ENCODE measurements around the gene SHMT1. TPM values are rescaled to one million over a fixed set of nuclear protein-coding genes. Genes with fewer than 3 reads are reported as not detected.
"Not testable (repeated sequence)": the region's sequence is repeated elsewhere in the genome, so short reads cannot be mapped to it uniquely, and the experiment has no call there.

SHMT1 gene
- total RNA-seq, 2 experiments from 2014 or later: 46.7 to 51.0 TPM

DNA sequence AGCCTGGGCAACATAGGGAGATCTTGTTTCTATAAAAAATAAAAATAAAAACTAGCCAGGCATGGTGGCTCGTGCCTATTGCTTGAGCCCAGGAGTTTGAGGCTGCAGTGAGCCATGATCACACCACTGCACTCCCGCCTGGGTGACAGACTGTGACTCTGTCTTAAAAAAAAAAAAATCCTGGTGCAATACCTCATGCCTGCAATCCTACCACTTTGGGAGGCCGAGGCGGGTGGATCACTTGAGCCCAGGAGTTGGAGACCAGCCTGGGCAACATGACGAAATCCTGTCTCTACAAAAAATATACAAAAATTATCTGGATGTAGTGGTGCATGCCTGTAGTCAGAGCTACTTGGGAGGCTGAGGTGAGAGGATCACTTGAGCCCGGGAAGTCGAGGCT is 20.9 kb upstream of the SHMT1 start:
- DNase-seq; H3K4me1 Mint-ChIP-seq (ENCODE audit: low read depth); H3K9me3 Mint-ChIP-seq; H3K36me3 Mint-ChIP-seq (ENCODE audit: low read depth); CTCF ChIA-PET; H3K4me3 Mint-ChIP-seq; H3K27ac Mint-ChIP-seq; intact Hi-C loops (cut with micrococcal nuclease): not testable (repeated sequence)
- H3K27me3 Mint-ChIP-seq (ENCODE audit: low read depth): peaks cover 11% of the 10 kb centered on the region

DNA sequence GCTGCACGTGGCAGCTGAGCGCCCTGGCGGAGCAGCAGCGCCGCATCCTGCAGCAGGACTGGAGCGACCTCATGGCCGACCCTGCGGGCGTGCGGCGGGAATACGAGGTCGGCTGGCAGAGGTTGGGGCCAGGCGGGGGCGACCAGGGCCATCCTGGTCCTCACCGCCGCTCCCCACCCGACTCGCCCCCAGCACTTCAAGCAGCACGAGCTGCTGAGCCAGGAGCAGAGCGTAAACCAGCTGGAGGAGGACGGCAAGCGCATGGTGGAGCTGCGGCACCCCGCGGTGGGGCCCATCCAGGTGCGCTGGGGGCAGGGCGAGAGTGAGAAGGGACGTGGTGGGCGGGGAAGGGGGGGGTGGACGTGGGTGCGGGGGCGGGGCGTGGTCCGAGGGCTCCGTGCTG is 19.7 kb upstream of the SHMT1 start:
- H3K27ac Mint-ChIP-seq; H3K36me3 Mint-ChIP-seq (ENCODE audit: low read depth); H3K9me3 Mint-ChIP-seq; intact Hi-C loops (cut with micrococcal nuclease); H3K4me1 Mint-ChIP-seq (ENCODE audit: low read depth); H3K4me3 Mint-ChIP-seq: not testable (repeated sequence)
- DNase-seq: peak; percentile 34
- CTCF ChIA-PET: interaction anchor here (0.6 to 0.8 kb wide), 2 partner anchors 12 to 34 kb away, joined by 3 to 4 read pairs; no protein-coding TSS in a partner anchor
- peaks cover 11% of the 10 kb centered on the region for H3K27me3 Mint-ChIP-seq (ENCODE audit: low read depth)

DNA sequence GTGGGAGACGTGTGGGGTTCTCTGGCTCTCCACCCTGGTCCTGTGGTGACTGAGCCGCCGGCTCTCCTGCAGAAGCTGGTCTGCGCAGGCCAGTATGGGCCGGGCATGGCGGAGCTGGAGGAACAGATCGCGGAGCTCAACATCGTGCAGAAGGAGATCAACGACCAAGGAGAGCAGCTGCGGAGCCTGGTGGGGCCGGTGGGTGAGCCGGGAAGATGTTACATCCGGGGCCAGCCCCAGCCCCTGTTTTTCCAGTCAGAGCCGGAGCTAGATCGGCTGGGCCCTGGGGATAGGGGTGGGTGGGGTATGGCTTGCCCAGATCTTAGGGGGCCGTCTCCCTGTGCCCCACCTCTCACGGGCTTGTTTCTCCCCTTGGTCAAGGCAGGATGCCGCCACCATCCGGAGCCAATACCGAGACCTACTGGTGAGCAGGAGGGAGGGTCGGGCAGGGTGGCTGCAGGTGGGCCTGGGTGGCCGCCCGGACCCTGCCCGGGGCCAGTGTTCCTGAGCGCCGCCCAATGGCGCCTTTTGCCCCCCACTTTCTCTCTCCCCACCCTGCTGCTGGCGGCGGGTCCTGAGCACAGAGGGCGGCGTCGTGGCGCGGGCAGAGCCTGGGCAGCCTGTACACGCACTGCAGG is 19.2 kb upstream of the SHMT1 start:
- Mint-ChIP-seq H3K9me3 (no peaks in the 10 kb centered on the region), H3K36me3 (ENCODE audit: low read depth) (peaks cover 2% of the 10 kb centered on the region), H3K27me3 (ENCODE audit: low read depth) (peaks cover 11% of the 10 kb centered on the region), H3K4me3 (no peak overlapping the region), H3K27ac (no peak overlapping the region), H3K4me1 (ENCODE audit: low read depth) (peaks cover 4% of the 10 kb centered on the region)
- DNase-seq: no peak
- intact Hi-C loops (cut with micrococcal nuclease): no loop called here
- CTCF ChIA-PET: no interaction called here

DNA sequence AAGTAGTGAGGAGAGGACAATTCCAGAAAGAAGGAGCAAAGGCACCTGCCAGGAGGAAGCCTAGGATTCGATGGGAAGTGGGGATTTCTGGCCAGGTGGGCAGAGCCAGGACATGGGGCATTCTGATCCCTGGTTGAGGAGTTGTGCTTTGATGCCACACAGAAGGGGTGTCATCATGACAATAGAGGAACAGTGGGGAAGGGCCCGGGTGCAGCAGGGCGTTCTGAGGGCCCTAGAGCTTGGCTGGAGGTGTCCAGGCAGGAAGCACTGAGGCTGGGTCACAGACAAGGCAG is 18.5 kb upstream of the SHMT1 start:
- CTCF ChIA-PET: no interaction called here
- no peak overlapping the region for H3K4me3 Mint-ChIP-seq

DNA sequence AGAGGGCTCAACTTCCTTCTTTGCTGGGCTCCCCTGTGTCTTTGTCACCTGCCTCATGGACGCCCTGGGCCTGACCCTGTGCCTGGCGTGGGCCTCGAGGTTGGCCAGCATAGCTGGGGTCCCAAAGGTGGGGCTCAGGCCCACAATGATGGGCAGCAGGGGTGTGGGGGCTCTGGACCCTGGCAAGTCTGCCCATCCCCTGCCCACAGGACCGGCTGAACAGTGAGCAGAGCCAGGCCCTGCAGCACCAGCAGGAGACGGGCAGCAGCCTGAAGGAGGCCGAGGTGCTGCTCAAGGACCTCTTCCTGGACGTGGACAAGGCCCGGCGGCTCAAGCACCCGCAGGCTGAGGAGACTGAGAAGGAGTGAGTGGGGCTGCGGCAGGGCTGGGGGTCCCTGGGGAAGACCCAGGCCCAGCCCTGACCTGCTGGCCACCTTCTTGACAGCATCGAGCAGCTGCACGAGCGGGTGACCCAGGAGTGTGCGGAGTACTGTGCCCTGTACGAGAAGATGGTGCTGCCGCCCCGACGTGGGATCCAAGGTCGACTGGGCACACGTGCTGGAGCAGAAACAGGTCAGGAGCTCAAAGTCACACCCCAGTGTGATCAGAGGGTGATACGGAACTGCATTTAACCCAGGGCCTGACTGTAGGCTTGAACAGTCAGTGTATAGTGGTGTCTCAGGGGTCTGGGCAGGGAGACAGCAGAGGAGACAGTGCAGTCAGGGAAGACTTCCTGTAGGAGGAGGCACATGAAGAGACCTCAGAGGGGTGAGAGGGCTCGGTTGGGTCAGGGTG is 18.0 kb upstream of the SHMT1 start:
- no peak for DNase-seq

More for the DNA sequence above, 18.5 kb upstream of the SHMT1 start:
- H3K27me3 Mint-ChIP-seq (ENCODE audit: low read depth): peaks cover 11% of the 10 kb centered on the region
- peaks cover 4% of the 10 kb centered on the region for H3K4me1 Mint-ChIP-seq (ENCODE audit: low read depth)
- peaks cover 2% of the 10 kb centered on the region for H3K36me3 Mint-ChIP-seq (ENCODE audit: low read depth)
- intact Hi-C loops (cut with micrococcal nuclease): no loop called here
- no peaks in the 10 kb centered on the region for H3K9me3 Mint-ChIP-seq
- H3K27ac Mint-ChIP-seq: no peak overlapping the region
- no peak for DNase-seq

DNA sequence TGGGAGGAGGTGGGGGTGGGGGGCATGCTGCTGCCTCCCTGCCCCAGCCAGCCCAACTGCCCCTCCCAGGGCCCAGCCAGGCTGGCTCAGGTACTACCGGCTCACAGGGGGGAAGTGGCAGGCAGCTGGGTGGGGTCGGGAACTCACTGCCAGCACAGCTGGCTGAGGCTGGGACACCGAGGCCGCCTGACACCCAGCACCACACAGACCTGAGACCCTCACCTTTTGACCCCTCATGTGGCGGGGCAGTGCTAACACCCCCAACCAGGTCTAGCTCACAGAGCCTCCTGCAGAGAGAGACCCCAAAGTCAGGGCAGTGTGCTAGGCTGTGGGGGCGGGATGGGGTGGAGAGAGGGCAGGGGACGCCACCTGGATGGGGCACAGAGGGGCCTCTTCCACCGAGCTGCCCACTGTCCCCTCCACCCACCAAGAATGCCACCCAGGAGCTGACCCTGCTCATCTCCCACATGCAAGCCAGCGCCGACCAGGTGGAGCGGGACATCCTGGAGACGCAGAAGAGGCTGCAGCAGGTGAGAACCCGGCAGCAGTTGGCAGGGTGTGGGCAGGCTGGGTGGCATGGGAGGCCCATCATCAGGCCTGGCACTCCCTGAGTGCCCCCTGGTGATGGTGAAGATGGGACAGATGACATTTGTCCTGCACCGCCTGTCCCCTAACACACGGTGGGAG is 17.3 kb upstream of the SHMT1 start:
- H3K4me3 Mint-ChIP-seq: no peak overlapping the region
- intact Hi-C loops (cut with micrococcal nuclease): no loop called here
- peaks cover 11% of the 10 kb centered on the region for H3K27me3 Mint-ChIP-seq (ENCODE audit: low read depth)
- peaks cover 2% of the 10 kb centered on the region for H3K36me3 Mint-ChIP-seq (ENCODE audit: low read depth)
- peaks cover 4% of the 10 kb centered on the region for H3K4me1 Mint-ChIP-seq (ENCODE audit: low read depth)
- CTCF ChIA-PET: no interaction called here
- no peak for DNase-seq
- H3K9me3 Mint-ChIP-seq: no peaks in the 10 kb centered on the region
- no peak overlapping the region for H3K27ac Mint-ChIP-seq

More for the DNA sequence above, 18.0 kb upstream of the SHMT1 start:
- intact Hi-C loops (cut with micrococcal nuclease): no loop called here
- peaks cover 4% of the 10 kb centered on the region for H3K4me1 Mint-ChIP-seq (ENCODE audit: low read depth)
- peaks cover 11% of the 10 kb centered on the region for H3K27me3 Mint-ChIP-seq (ENCODE audit: low read depth)
- CTCF ChIA-PET: no interaction called here
- H3K36me3 Mint-ChIP-seq (ENCODE audit: low read depth): peaks cover 2% of the 10 kb centered on the region
- H3K4me3 Mint-ChIP-seq: no peak overlapping the region
- H3K9me3 Mint-ChIP-seq: no peaks in the 10 kb centered on the region
- no peak overlapping the region for H3K27ac Mint-ChIP-seq

DNA sequence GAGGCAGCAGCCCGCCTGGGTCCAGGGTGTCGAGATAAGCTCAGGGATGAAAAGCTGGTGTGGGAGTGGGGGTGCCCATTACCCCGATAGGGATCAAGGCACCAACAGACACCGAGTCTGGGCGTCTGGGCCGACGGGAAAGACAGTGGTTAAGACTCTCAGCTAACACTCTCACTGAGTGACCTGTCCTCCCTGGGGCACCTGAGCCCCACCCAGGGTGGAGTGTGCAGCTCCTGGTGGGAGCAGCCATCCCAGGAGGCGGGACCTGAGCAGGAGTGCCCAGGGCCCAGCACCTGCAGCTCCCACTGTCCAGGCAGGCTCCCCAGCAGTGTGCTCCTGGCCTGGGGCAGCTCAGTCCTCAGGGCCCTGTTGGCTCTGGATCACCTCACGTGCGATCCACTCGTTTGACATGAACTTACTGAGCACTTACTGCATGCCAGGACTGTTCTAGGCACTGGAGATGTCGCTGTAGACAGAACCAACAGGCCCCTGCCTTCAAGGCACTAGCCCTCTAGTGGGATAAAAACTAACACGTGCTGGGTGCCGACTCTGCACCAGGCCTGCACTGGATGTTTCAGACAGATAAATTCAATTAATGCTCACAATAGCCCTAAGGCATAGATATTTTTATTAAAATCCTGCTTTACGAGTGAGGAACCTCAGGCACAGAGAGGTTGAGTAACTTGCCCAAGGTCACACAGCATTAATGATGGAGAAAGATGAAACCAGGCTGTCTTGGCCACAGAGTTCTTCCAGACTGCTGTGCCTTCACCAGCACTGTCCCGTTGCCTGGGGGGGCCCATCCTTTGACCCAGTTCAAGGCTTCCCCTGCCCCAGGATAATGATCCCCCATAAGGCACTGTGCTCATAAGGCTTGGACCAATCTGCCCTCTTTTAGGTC is 16.1 kb upstream of the SHMT1 start:
- CTCF ChIA-PET: no interaction called here
- Mint-ChIP-seq H3K27me3 (ENCODE audit: low read depth) (peaks cover 11% of the 10 kb centered on the region), H3K27ac (no peak overlapping the region)

DNA sequence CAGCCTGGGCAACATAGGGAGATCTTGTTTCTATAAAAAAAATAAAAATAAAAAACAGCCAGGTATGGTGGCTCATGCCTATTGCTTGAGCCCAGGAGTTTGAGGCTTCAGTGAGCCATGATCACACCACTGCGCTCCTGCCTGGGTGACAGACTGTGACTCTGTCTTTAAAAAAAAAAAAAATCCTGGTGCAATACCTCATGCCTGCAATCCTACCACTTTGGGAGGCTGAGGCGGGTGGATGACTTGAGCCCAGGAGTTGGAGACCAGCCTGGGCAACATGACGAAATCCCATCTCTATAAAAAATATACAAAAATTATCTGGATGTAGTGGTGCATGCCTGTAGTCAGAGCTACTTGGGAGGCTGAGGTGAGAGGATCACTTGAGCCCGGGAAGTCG is 15.3 kb upstream of the SHMT1 start:
- DNase-seq; H3K27ac Mint-ChIP-seq; H3K4me1 Mint-ChIP-seq (ENCODE audit: low read depth); H3K36me3 Mint-ChIP-seq (ENCODE audit: low read depth); H3K9me3 Mint-ChIP-seq; intact Hi-C loops (cut with micrococcal nuclease); H3K27me3 Mint-ChIP-seq (ENCODE audit: low read depth); H3K4me3 Mint-ChIP-seq; CTCF ChIA-PET: not testable (repeated sequence)

More for the DNA sequence above, 16.1 kb upstream of the SHMT1 start:
- no peak for DNase-seq
- Mint-ChIP-seq H3K4me3 (no peak overlapping the region), H3K4me1 (ENCODE audit: low read depth) (peaks cover 4% of the 10 kb centered on the region), H3K36me3 (ENCODE audit: low read depth) (peaks cover 2% of the 10 kb centered on the region), H3K9me3 (no peaks in the 10 kb centered on the region)
- intact Hi-C loops (cut with micrococcal nuclease): no loop called here

DNA sequence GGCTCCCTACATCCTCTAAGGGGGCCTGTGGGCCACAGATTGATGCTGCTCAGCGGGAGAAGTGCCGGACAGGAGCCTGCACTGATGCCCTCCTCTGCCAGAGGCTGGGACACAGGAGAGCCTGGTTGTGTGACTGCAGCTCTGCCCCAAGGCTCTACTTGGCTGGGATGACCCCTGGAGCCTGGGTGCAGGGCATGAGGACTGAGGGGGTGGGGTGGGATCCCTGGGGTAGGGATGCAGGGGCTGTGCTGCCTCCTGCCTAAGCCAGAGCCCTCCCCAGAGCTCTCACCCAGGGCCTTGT is 14.8 kb upstream of the SHMT1 start:
- DNase-seq: no peak
- H3K9me3 Mint-ChIP-seq: no peaks in the 10 kb centered on the region
- H3K4me1 Mint-ChIP-seq (ENCODE audit: low read depth): peaks cover 4% of the 10 kb centered on the region
- no peak overlapping the region for H3K4me3 Mint-ChIP-seq
- CTCF ChIA-PET: no interaction called here
- intact Hi-C loops (cut with micrococcal nuclease): no loop called here
- peaks cover 8% of the 10 kb centered on the region for H3K27me3 Mint-ChIP-seq (ENCODE audit: low read depth)
- peaks cover 2% of the 10 kb centered on the region for H3K36me3 Mint-ChIP-seq (ENCODE audit: low read depth)
- no peak overlapping the region for H3K27ac Mint-ChIP-seq

DNA sequence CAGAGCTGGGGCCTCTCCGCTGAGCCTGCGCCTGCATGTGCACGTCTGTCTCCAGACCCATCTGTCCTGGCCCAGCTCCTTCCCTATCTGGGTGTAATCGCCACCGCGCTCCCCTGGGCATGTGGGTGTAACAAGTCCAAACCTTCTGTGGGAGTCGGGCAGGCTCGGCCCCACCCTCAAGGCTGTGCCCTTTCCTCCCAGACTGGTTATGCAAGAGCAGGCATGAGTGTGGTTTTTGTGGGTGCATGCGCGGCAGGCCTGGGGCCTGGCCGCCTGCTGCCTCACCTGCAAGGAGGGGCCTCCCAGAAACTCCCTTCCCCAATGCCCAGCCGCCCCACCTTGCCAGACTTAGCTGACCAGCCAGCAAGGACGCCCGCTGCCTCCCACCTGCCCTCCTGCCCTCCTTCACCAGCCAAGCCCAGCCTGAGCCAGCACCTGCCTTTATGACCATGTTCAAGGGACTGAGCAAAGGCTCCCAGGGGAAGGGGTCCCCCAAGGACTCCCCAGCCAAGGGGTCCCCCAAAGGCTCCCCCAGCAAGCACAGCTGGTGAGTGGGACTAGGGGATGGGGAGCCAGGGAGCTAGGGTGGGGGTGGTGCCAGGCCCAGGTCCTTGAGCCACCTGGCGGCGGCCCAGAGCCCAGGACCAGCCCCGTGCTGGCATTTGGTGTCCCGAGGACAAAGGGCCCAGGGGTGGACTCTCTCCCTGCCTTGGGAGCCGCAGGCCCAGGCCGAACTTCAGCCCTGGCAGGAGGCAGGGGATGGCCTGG is 14.3 kb upstream of the SHMT1 start, which contains the start of gene EVPLL:
EVPLL (plus strand) TSS at position 342 of the 768 bp plus-strand sequence. CDS start 3,160 bp downstream, outside the sequence.
- H3K36me3 Mint-ChIP-seq (ENCODE audit: low read depth): peaks cover 2% of the 10 kb centered on the region
- H3K9me3 Mint-ChIP-seq: no peaks in the 10 kb centered on the region
- no peak for DNase-seq
- peaks cover 8% of the 10 kb centered on the region for H3K27me3 Mint-ChIP-seq (ENCODE audit: low read depth)
- intact Hi-C loops (cut with micrococcal nuclease): no loop called here
- no peak within 1 kb of the TSS for H3K4me3 Mint-ChIP-seq
- peaks cover 4% of the 10 kb centered on the region for H3K4me1 Mint-ChIP-seq (ENCODE audit: low read depth)
- CTCF ChIA-PET: no interaction called here
- no peak within 1 kb of the TSS for H3K27ac Mint-ChIP-seq

DNA sequence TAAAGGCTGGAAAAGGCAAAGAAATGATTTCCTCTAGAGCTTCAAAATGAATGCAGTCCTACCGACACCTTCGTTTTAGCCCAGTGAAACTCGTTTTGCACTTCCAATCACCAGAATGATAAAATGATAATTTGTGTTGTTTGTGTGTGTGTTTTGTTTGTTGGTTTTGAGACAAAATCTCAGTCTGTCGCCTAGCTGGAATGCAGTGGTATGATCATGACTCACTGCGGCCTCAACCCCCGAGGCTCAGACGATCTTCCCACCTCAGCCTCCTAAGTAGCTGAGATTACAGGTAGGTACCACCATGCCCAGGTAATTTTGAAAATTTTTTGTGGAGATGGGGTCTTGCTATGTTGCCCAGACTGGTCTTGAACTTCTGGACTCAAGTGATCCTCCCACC is 10.9 kb upstream of the SHMT1 start:
- Mint-ChIP-seq H3K4me1 (ENCODE audit: low read depth) (no peaks in the 10 kb centered on the region), H3K36me3 (ENCODE audit: low read depth) (no peaks in the 10 kb centered on the region), H3K9me3 (no peaks in the 10 kb centered on the region), H3K27me3 (ENCODE audit: low read depth) (no peaks in the 10 kb centered on the region), H3K4me3 (no peak overlapping the region), H3K27ac (no peak overlapping the region)
- CTCF ChIA-PET: no interaction called here
- no peak for DNase-seq
- intact Hi-C loops (cut with micrococcal nuclease): no loop called here

DNA sequence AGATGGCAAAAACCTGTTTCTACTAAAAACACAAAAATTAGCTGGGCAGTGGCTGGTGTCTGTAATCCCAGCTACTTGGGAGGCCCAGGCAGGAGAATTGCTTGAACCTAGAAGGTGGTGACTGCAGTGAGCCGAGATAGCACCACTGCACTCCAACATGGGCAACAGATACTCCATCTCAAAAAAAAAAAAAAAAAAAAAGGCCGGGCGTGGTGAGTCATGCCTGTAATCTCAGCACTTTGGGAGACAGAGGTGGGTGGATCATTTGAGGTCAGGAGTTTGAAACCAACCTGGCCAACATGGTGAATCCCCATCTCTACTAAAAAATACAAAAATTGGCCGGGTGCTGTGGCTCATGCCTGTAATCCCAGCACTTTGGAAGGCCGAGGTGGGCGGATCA is 9.8 kb upstream of the SHMT1 start:
- H3K27ac Mint-ChIP-seq; H3K9me3 Mint-ChIP-seq; CTCF ChIA-PET; intact Hi-C loops (cut with micrococcal nuclease); H3K27me3 Mint-ChIP-seq (ENCODE audit: low read depth); H3K4me3 Mint-ChIP-seq; DNase-seq; H3K4me1 Mint-ChIP-seq (ENCODE audit: low read depth); H3K36me3 Mint-ChIP-seq (ENCODE audit: low read depth): not testable (repeated sequence)
